Body of pancreas (tissue), 4 donors: ENCODE data around the gene PCMT1.

Experiments used
- POLR2A ChIP-seq, 3 donors: fragments of 450-650 bp; IDR thresholded peaks; one replicate each; pipeline ENCODE4 v1.6.1; 2016; ENCODE audit warnings: antibody characterized with exemption in 3 of 3, mild to moderate bottlenecking in 2 of 3
- TF ChIP-seq, protein P1 (sequence below), 7 experiments: fragments of 450-650 bp in 4 of 7; fragments of 200-600 bp in 3 of 7; sonication (generic) in 3 of 7; IDR thresholded peaks; one replicate each; pipeline ENCODE4 v1.5.1; 2016 to 2019; ENCODE audit warnings: antibody characterized with exemption in 7 of 7

DNA sequence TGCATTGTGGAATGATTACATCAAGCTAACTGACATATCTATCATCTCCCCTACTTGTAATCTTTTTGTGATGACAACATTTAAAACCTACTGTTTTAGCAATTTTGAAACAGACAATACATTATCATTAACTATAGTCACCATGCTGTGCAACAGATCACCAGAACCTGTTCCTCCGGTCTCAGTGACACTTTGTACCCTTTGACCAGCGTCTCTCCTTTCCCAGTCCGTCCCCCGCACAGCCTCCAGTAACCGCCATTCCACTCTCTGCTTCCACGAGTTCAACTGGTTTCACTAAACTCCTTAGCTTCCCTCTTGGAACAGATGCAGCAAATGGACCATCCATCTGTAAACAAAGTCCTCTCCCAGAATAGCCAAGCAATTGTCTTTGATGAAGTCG is 92.8 kb downstream of the PCMT1 start:
- TF ChIP-seq, protein P1, sequence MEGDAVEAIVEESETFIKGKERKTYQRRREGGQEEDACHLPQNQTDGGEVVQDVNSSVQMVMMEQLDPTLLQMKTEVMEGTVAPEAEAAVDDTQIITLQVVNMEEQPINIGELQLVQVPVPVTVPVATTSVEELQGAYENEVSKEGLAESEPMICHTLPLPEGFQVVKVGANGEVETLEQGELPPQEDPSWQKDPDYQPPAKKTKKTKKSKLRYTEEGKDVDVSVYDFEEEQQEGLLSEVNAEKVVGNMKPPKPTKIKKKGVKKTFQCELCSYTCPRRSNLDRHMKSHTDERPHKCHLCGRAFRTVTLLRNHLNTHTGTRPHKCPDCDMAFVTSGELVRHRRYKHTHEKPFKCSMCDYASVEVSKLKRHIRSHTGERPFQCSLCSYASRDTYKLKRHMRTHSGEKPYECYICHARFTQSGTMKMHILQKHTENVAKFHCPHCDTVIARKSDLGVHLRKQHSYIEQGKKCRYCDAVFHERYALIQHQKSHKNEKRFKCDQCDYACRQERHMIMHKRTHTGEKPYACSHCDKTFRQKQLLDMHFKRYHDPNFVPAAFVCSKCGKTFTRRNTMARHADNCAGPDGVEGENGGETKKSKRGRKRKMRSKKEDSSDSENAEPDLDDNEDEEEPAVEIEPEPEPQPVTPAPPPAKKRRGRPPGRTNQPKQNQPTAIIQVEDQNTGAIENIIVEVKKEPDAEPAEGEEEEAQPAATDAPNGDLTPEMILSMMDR (IDR thresholded peaks at IDR 0.05): no peak
- no peak for TF ChIP-seq POLR2A (IDR thresholded peaks at IDR 0.05)
